HepG2 (cell line): ENCODE measurements around the gene COPE. TPM values are rescaled to one million over a fixed set of nuclear protein-coding genes. Genes with fewer than 3 reads are reported as not detected.

ENCODE experiments used
- ATAC-seq: fragments of 200-7000 bp; cut with Tn5 transposase; 3 replicates; pipeline ENCODE4 v1.9.1; 2020; ENCODE audit warnings: mild to moderate bottlenecking, moderate library complexity
- BruUV-seq: library from RNA; stranded (reverse); fragments of 400-500 nt; replicated peaks from 2 replicates; lab custom pipeline; 2021; lab: Mats Ljungman, UMichigan
- CTCF ChIA-PET: fragments of 300-600 bp; formaldehyde crosslinking; extraction: SDS; loops from one replicate; lab custom pipeline; 2021; ENCODE audit warnings: low total read pairs, inconsistent platforms, low intra/inter-chr PET ratio; lab: Yijun Ruan, JAX
- POLR2A ChIA-PET: fragments of 350-600 bp; sonication (Branson Sonifier 250); formaldehyde crosslinking; loops from one replicate; lab custom pipeline; 2020; ENCODE audit warnings: antibody characterized with exemption, inconsistent platforms; lab: Yijun Ruan, JAX
- DNase-seq: peaks from one replicate; pipeline ENCODE4 v3.0.0-alpha.2; 2015; ENCODE audit warnings: low spot score
- FAIRE-seq: peaks from 3 replicates; lab custom pipeline; 2011; peaks lifted over from hg19 to GRCh38; lab: Jason Lieb, UNC
- H2AFZ ChIP-seq: one replicate; pipeline ENCODE4 v1.6.1; 2011; ENCODE audit warnings: low read length, inconsistent platforms
- H3K27ac ChIP-seq: fragments of 300-600 bp; 3 replicates; pipeline ENCODE4 v1.8.0; 2011; ENCODE audit warnings: mixed run types, mild to moderate bottlenecking, mixed read lengths, low read length, inconsistent platforms; ENCODE audit not compliant: insufficient read depth; ENCODE audit errors: extremely low read length
- H3K27me3 ChIP-seq, 2 experiments: fragments of 200-600 bp in 1 of 2; 2 replicates in 1 of 2; 3 replicates in 1 of 2; pipeline versions ENCODE4 v1.6.0 to v1.8.0; 2011; ENCODE audit warnings: low read length in 2 of 2, mild to moderate bottlenecking in 2 of 2, moderate library complexity in 2 of 2, inconsistent platforms in 1 of 2; ENCODE audit not compliant: insufficient read depth in 2 of 2, control insufficient read depth in 1 of 2
- H3K36me3 ChIP-seq, 2 experiments: fragments of 200-600 bp in 1 of 2; replicated peaks in 1 of 2; 2 replicates in 1 of 2; 3 replicates in 1 of 2; pipeline versions ENCODE4 v1.5.1 to v1.8.0; 2011; ENCODE audit warnings: low read length in 2 of 2, inconsistent platforms in 1 of 2; ENCODE audit not compliant: insufficient read depth in 2 of 2, control insufficient read depth in 1 of 2
- H3K4me1 ChIP-seq: 2 replicates; pipeline ENCODE4 v1.5.1; 2012; ENCODE audit warnings: low read length, inconsistent platforms; ENCODE audit not compliant: insufficient read depth
- H3K4me2 ChIP-seq: 2 replicates; pipeline ENCODE4 v1.6.0; 2011; ENCODE audit warnings: low read depth, low read length, inconsistent platforms
- H3K4me3 ChIP-seq, 3 experiments: fragments of 200-600 bp in 1 of 3; sonication (generic), shearing (Covaris generic) in 1 of 3; replicated peaks in 1 of 3; 2 replicates each; pipeline ENCODE4 v1.5.1; 2011 to 2016; ENCODE audit warnings: low read length in 3 of 3, inconsistent platforms in 2 of 3, low read depth in 2 of 3, mild to moderate bottlenecking in 2 of 3, control low read depth in 1 of 3, mixed read lengths in 1 of 3; ENCODE audit not compliant: insufficient read depth in 1 of 3
- H3K79me2 ChIP-seq: one replicate; pipeline ENCODE4 v1.6.1; 2011; ENCODE audit warnings: low read length, inconsistent platforms; ENCODE audit not compliant: insufficient read depth
- H3K9ac ChIP-seq: 2 replicates; pipeline ENCODE4 v1.6.0; 2011; ENCODE audit warnings: mild to moderate bottlenecking, low read depth, low read length, inconsistent platforms; ENCODE audit not compliant: insufficient read depth
- H3K9me3 ChIP-seq: 2 replicates; pipeline ENCODE4 v1.5.1; 2012; ENCODE audit warnings: mild to moderate bottlenecking, low read length
- H4K20me1 ChIP-seq: 2 replicates; pipeline ENCODE4 v1.6.0; 2011; ENCODE audit warnings: inconsistent platforms, mild to moderate bottlenecking, low read length, moderate library complexity; ENCODE audit not compliant: insufficient read depth
- HDAC1 ChIP-seq: sonication (generic); formaldehyde crosslinking; IDR thresholded peaks from 2 replicates; pipeline ENCODE4 v1.5.1; 2020; ENCODE audit warnings: mild to moderate bottlenecking, missing genetic modification reagents
- PATZ1 ChIP-seq: sonication (generic); formaldehyde crosslinking; IDR thresholded peaks from 2 replicates; pipeline ENCODE4 v1.4.0; 2020; ENCODE audit warnings: missing genetic modification reagents
- RFX1 ChIP-seq: fragments of 450-650 bp; IDR thresholded peaks from 2 replicates; pipeline ENCODE4 v1.6.1; 2017
- ZNF660 ChIP-seq: sonication (generic); formaldehyde crosslinking; IDR thresholded peaks from 2 replicates; pipeline ENCODE4 v1.5.1; 2020; ENCODE audit warnings: mild to moderate bottlenecking, low read depth, missing genetic modification reagents, borderline replicate concordance
- WGBS: methylation state at CpG from one replicate; pipeline ENCODE4 v1.1.6; 2017; ENCODE audit warnings: low lambda C conversion rate; 5-methylcytosine and 5-hydroxymethylcytosine counted together
- in situ Hi-C: cut with HindIII; loops from 2 replicates; pipeline ENCODE4 v1.10.0; 2017; ENCODE audit warnings: low pct_unique_long_range_greater_than_20kb; ENCODE audit not compliant: extremely low pct_ligation_motif_present
- intact Hi-C: fragments of 100-400 bp; cut with micrococcal nuclease; formaldehyde crosslinking; loops from one replicate; pipeline ENCODE4 v1.10.0; 2022; ENCODE audit not compliant: unreplicated experiment
- polyA plus RNA-seq, 8 experiments: library from polyadenylated mRNA; depleted of rRNA in 3 of 8; stranded (reverse) in 7 of 8; unstranded in 1 of 8; fragments of >200 nt; fragmentation: Illumina TruSeq in 4 of 8; extraction: Trizol in 4 of 8; gene quantifications; 2 replicates each; pipeline versions ENCODE4 v1.2.1 to v1.2.3, GENCODE V29; 2011 to 2016; ENCODE audit warnings: low read depth in 4 of 8, missing spikeins in 1 of 8, mixed read lengths in 1 of 8; ENCODE audit not compliant: insufficient read depth in 1 of 8
- total RNA-seq, 5 experiments: library from RNA; depleted of rRNA; stranded (reverse); fragments of >200 nt; fragmentation: Illumina TruSeq; extraction: Trizol; gene quantifications; 2 replicates each; pipeline ENCODE4 v1.2.3, GENCODE V29; 2016; ENCODE audit warnings: low read depth in 1 of 5

Gene COPE
- total and polyA plus RNA-seq, 2 of the 13 experiments (the other 11 are each of a cell fraction or from before 2014, with no cell fraction given), result 189 to 205 TPM

GRCh38 chr19:18894254-18895037 lies 24.7 kb downstream of the COPE start:
- peak overlapping the region; percentile 81 for H3K4me2 ChIP-seq
- no peak overlapping the region for H3K9ac ChIP-seq
- no peaks in the 10 kb centered on the region for H3K9me3 ChIP-seq
- intact Hi-C loops, result loop anchor here (1.0 kb wide), 1 partner anchor 92 kb away; no protein-coding TSS in a partner anchor
- BruUV-seq, result no TSS peak
- no peaks in the 10 kb centered on the region for H3K36me3 ChIP-seq
- TF ChIP-seq PATZ1 (CRISPR knock-in tag), result peak; percentile 46; the same call in 1 of the 2 replicates
- TF ChIP-seq RFX1, result 0 out of 2 replicates have a peak, but pooled peaks have one; percentile 17
- no peak for TF ChIP-seq ZNF660 (CRISPR knock-in tag)
- peak; percentile 5; the same call in 1 of the 2 replicates for TF ChIP-seq HDAC1 (CRISPR knock-in tag)
- peaks cover 23% of the 10 kb centered on the region for H3K4me1 ChIP-seq
- ATAC-seq (peak; percentile 6), DNase-seq (no peak), FAIRE-seq (no peak)
- WGBS, result 87% methylated on average over 6 of the region's 28 CpGs
- CTCF ChIA-PET, result interaction anchor here (0.9 to 2.4 kb wide), 2 partner anchors 91 to 93 kb away, joined by 3 to 24 read pairs; no protein-coding TSS in a partner anchor
- in situ Hi-C loops, result loop anchor here (10.0 kb wide), 1 partner anchor 90 kb away; no protein-coding TSS in a partner anchor
- no peak overlapping the region for H3K27ac ChIP-seq
- POLR2A ChIA-PET, result interaction anchor here (1.7 to 2.5 kb wide), 2 partner anchors 25 to 92 kb away, joined by 7 to 11 read pairs; partner anchors contain the start of genes COPE and DDX49
- no peak overlapping the region for H2AFZ ChIP-seq
- no peaks in the 10 kb centered on the region for H4K20me1 ChIP-seq
- peak overlapping the region in 2 of 3 experiments; percentile 70 to 75; a peak in 4 of 6 replicates for H3K4me3 ChIP-seq
- no peaks in the 10 kb centered on the region for H3K79me2 ChIP-seq
- H3K27me3 ChIP-seq, result no peaks in the 10 kb centered on the region; a peak in 1 of 5 replicates
